DND-41 (cell line): ENCODE results near the gene SLC35F4.

ENCODE experiments used
- ATAC-seq: fragments of 200-7000 bp; cut with Tn5 transposase; 3 replicates; pipeline ENCODE4 v1.9.1; 2021; ENCODE audit warnings: low read depth; ENCODE audit not compliant: insufficient read depth
- DNase-seq: peaks from one replicate; pipeline ENCODE4 v3.0.0-alpha.2; 2020
- H2AFZ ChIP-seq: 2 replicates; pipeline ENCODE4 v1.6.0; 2012; ENCODE audit warnings: low read depth, low read length
- H3K27ac ChIP-seq: 2 replicates; pipeline ENCODE4 v1.5.1; 2012; ENCODE audit warnings: low read length, inconsistent platforms
- H3K27me3 ChIP-seq: fragments of 200-600 bp; sonication (generic); 2 replicates; pipeline ENCODE4 v1.6.0; 2012; ENCODE audit warnings: low read length, mild to moderate bottlenecking, inconsistent platforms; ENCODE audit not compliant: insufficient read depth, poor library complexity
- H3K36me3 ChIP-seq: 2 replicates; pipeline ENCODE4 v1.5.1; 2012; ENCODE audit warnings: low read length, inconsistent platforms; ENCODE audit not compliant: insufficient read depth
- H3K4me1 ChIP-seq: 2 replicates; pipeline ENCODE4 v1.5.1; 2012; ENCODE audit warnings: mild to moderate bottlenecking, low read length; ENCODE audit not compliant: insufficient read depth
- H3K4me2 ChIP-seq: 2 replicates; pipeline ENCODE4 v1.6.0; 2012; ENCODE audit warnings: mild to moderate bottlenecking, moderate library complexity, low read length, inconsistent platforms; ENCODE audit not compliant: insufficient read depth
- H3K4me3 ChIP-seq, 2 experiments: fragments of 200-600 bp in 1 of 2; shearing (Covaris generic) in 1 of 2; 2 replicates each; pipeline ENCODE4 v1.5.1; 2012 to 2016; ENCODE audit warnings: inconsistent platforms in 2 of 2, low read length in 2 of 2, mild to moderate bottlenecking in 2 of 2, low read depth in 1 of 2, moderate library complexity in 1 of 2
- H3K79me2 ChIP-seq: 2 replicates; pipeline ENCODE4 v1.6.0; 2012; ENCODE audit warnings: low read length, inconsistent platforms; ENCODE audit not compliant: insufficient read depth
- H3K9ac ChIP-seq: 2 replicates; pipeline ENCODE4 v1.6.0; 2012; ENCODE audit warnings: low read depth, mild to moderate bottlenecking, inconsistent platforms, low read length, moderate library complexity
- H3K9me3 ChIP-seq: 2 replicates; pipeline ENCODE4 v1.5.1; 2012; ENCODE audit warnings: low read length, moderate library complexity, mild to moderate bottlenecking, inconsistent platforms; ENCODE audit not compliant: insufficient read depth, severe bottlenecking
- H4K20me1 ChIP-seq: 2 replicates; pipeline ENCODE4 v1.6.0; 2012; ENCODE audit warnings: low read length; ENCODE audit not compliant: insufficient read depth
- CTCF ChIP-seq: IDR thresholded peaks from 2 replicates; pipeline ENCODE4 v1.5.1; 2012; ENCODE audit warnings: borderline replicate concordance, low read length, moderate library complexity, mild to moderate bottlenecking; ENCODE audit not compliant: poor library complexity, severe bottlenecking; ENCODE audit errors: extremely low read depth
- EZH2 ChIP-seq: IDR thresholded peaks from 3 replicates; pipeline ENCODE4 v1.6.1; 2012; ENCODE audit warnings: borderline replicate concordance, low read depth, mild to moderate bottlenecking, moderate library complexity, low read length, inconsistent platforms; ENCODE audit not compliant: severe bottlenecking

The SLC35F4 gene

GRCh38 chr14:57797160-57797559 is 68.7 kb downstream of the SLC35F4 start:
- TF ChIP-seq EZH2 (no peak), CTCF (no peak)
- Histone ChIP-seq H2AFZ (no peak overlapping the region), H3K9ac (no peak overlapping the region), H3K79me2 (no peaks in the 10 kb centered on the region), H4K20me1 (no peaks in the 10 kb centered on the region), H3K4me1 (no peaks in the 10 kb centered on the region), H3K4me2 (no peak overlapping the region), H3K36me3 (no peaks in the 10 kb centered on the region), H3K9me3 (no peaks in the 10 kb centered on the region), H3K27ac (no peak overlapping the region), H3K27me3 (no peaks in the 10 kb centered on the region), H3K4me3 (no peak overlapping the region)
- DNase-seq (no peak), ATAC-seq (no peak)

- no peak overlapping the region for H3K9ac ChIP-seq
- H3K4me1 ChIP-seq = no peaks in the 10 kb centered on the region
- no peaks in the 10 kb centered on the region for H3K79me2 ChIP-seq
- H3K27ac ChIP-seq = no peak overlapping the region
- no peak overlapping the region for H2AFZ ChIP-seq
- no peaks in the 10 kb centered on the region for H3K36me3 ChIP-seq
- no peaks in the 10 kb centered on the region for H4K20me1 ChIP-seq
- DNase-seq (no peak), ATAC-seq (no peak)
- H3K4me2 ChIP-seq = no peak overlapping the region
- no peaks in the 10 kb centered on the region for H3K9me3 ChIP-seq
- no peak overlapping the region for H3K4me3 ChIP-seq
- no peak for TF ChIP-seq EZH2
- no peak for TF ChIP-seq CTCF
- no peaks in the 10 kb centered on the region for H3K27me3 ChIP-seq
These were observed 69.3 kb downstream of the SLC35F4 start for GRCh38 chr14:57796556-57796955.

GRCh38 chr14:57785058-57785457 is 80.8 kb downstream of the SLC35F4 start:
- Histone ChIP-seq H3K36me3 (no peaks in the 10 kb centered on the region), H3K4me1 (no peaks in the 10 kb centered on the region), H3K79me2 (no peaks in the 10 kb centered on the region), H3K4me2 (no peak overlapping the region), H4K20me1 (no peaks in the 10 kb centered on the region), H3K4me3 (no peak overlapping the region), H3K27me3 (no peaks in the 10 kb centered on the region), H3K27ac (no peak overlapping the region), H3K9ac (no peak overlapping the region), H2AFZ (no peak overlapping the region), H3K9me3 (no peaks in the 10 kb centered on the region)
- TF ChIP-seq CTCF = no peak
- TF ChIP-seq EZH2 = no peak
- ATAC-seq (no peak), DNase-seq (no peak)

GRCh38 chr14:57771801-57772200 is 94.1 kb downstream of the SLC35F4 start:
- Histone ChIP-seq H3K79me2 (no peaks in the 10 kb centered on the region), H3K36me3 (no peaks in the 10 kb centered on the region), H3K9me3 (no peaks in the 10 kb centered on the region), H3K4me3 (no peak overlapping the region), H3K4me2 (no peak overlapping the region), H4K20me1 (no peaks in the 10 kb centered on the region), H3K27ac (no peak overlapping the region), H3K27me3 (peaks cover 6% of the 10 kb centered on the region), H3K4me1 (no peaks in the 10 kb centered on the region), H2AFZ (no peak overlapping the region), H3K9ac (no peak overlapping the region)
- DNase-seq (no peak), ATAC-seq (no peak)
- TF ChIP-seq EZH2 = no peak
- TF ChIP-seq CTCF = no peak
